Astrocyte of the spinal cord (primary cell): ENCODE measurements around the gene MAP3K20.

Experiments
- DNase-seq: peaks from one replicate; pipeline ENCODE4 v3.0.0; 2011; ENCODE audit warnings: low read depth, low spot score
- H3K4me3 ChIP-seq: 2 replicates; pipeline ENCODE4 v1.5.1; 2011; ENCODE audit warnings: low read depth, mild to moderate bottlenecking, low read length, moderate library complexity
- CTCF ChIP-seq: IDR thresholded peaks from 2 replicates; pipeline ENCODE4 v1.5.1; 2012; ENCODE audit warnings: low read depth, mild to moderate bottlenecking, low read length, inconsistent platforms
- in situ Hi-C: cut with HindIII; loops from 2 replicates; pipeline ENCODE4 v1.10.0; 2017; ENCODE audit warnings: low sequenced_read_pairs

The MAP3K20 gene

GRCh38 chr2:173145454-173145853, 69.8 kb downstream of the MAP3K20 start:
- H3K4me3 ChIP-seq = no peak overlapping the region
- DNase-seq = no peak
- TF ChIP-seq CTCF = no peak
- in situ Hi-C loops = no loop called here

- no peak for TF ChIP-seq CTCF
- no peak for DNase-seq
- H3K4me3 ChIP-seq = no peak overlapping the region
- in situ Hi-C loops = no loop called here
These were observed 70.9 kb downstream of the MAP3K20 start for GRCh38 chr2:173146590-173146989.

- TF ChIP-seq CTCF = no peak
- no peak overlapping the region for H3K4me3 ChIP-seq
- DNase-seq = no peak
- in situ Hi-C loops = no loop called here
These were observed 72.9 kb downstream of the MAP3K20 start for GRCh38 chr2:173148520-173148919.

- H3K4me3 ChIP-seq = no peak overlapping the region
- no peak for DNase-seq
- no peak for TF ChIP-seq CTCF
- in situ Hi-C loops = no loop called here
These were observed 73.8 kb downstream of the MAP3K20 start for GRCh38 chr2:173149491-173149890.

- peak; percentile 65 for DNase-seq
- in situ Hi-C loops = no loop called here
- no peak overlapping the region for H3K4me3 ChIP-seq
- TF ChIP-seq CTCF = no peak
These were observed 74.4 kb downstream of the MAP3K20 start for GRCh38 chr2:173150087-173150486.

- no peak overlapping the region for H3K4me3 ChIP-seq
- TF ChIP-seq CTCF = no peak
- no peak for DNase-seq
- in situ Hi-C loops = no loop called here
These were observed 75.3 kb downstream of the MAP3K20 start for GRCh38 chr2:173150963-173151362.
